DMS53 treated with DMSO at 0.1 percent for 48 hours (cell line): ENCODE results near the gene AHSG.

Experiments used
- DNase-seq: peaks from one replicate; lab custom pipeline; 2025; ENCODE audit not compliant: unreplicated experiment; lab: John Stamatoyannopoulos, UW

AHSG gene

DNA sequence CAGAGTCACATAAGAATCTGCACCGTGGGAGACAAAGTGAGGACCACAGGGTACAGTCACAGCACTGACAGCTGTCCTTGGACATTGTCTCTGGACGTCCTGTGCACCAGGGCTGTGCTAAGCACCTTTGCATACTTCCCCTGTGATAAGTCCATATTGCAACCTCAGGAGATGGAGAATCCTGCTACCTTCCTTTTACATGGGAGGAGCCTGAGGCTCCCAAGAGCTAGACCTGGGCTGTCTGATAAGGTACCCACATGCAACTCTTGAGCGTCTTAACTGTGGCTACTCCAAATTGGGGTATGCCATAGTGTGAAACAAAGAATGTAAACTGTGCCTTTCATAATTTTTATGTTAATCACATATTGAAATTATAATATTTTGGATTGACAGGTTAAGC is 24.8 kb downstream of the AHSG start:
- no peak for DNase-seq

- DNase-seq = no peak
These were observed 25.4 kb downstream of the AHSG start for GRCh38 chr3:186638259-186638658.

DNA sequence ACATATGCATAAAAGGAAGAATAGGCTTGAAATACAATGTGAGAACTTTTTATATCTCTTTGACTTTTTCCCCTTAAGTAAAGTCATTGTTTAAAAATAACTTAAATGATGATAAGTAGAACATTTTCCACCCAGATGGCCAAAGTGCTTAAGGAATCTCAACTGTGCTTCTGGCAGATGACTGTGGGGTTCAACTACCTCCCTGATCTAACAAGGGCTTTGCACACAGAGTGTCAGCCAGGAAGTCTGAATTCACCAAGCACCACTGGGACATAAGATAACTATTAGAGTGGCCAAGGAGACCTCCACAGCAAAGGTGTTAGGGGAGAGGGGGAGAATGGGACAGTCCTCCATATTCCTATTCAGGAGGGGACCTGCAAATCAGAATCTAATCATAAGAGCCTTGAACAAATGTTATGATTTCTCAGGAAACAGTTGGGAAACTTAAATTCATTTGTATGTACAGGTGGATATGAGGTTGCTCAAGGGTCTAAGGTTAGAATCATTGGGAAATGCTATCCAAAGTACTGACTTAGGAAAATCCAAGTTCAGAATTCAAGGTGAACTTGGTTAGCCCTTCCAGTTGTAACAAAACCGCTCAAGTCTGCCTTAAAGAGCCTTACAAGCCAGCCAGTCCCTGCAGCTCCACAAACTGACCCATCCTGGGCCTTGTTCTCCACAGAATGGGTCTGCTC is 27.1 kb downstream of the AHSG start, which contains the start of gene FETUB:
Gene FETUB, plus strand, starts transcription at position 622 of the 695 bp plus-strand sequence. Its CDS starts 62 bp downstream, at position 684.
- no peak for DNase-seq

GRCh38 chr3:186640473-186640818 is 27.6 kb downstream of the AHSG start:
- DNase-seq = no peak

DNA sequence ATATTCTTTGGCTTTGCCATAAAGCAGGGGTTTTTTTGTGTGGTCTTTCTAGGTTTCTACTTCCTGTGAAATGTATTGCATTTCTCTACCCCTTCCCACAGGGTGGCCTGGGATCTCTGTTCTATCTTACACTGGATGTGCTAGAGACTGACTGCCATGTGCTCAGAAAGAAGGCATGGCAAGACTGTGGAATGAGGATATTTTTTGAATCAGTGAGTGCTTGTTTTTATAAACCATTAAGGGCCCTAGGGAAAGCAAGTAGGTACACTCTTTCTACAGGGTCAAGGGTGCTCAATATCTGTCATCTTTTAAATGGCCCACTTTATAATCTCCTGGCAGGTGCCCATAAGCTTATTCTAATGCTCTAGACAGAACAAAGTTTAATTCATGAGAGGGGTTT is 28.1 kb downstream of the AHSG start:
- no peak for DNase-seq

DNA sequence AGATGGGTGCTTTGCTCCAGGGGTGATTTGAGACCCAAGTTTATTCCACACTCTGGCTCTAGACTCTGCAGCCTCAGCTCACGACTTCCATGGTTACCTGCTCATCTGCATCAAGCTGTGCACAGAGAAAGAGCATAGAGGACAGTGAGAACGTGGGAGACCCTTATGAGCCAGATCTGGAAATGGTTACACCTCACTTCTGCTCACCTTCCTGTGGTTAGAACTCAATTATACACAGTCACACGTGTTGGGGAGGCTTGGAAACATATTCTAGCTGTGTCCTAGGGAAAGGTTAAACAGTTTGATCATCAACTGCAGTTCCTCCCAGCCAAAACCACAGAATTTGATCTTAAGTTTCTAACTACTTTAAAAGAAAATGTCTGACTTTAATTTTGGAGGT is 29.2 kb downstream of the AHSG start:
- no peak for DNase-seq

- DNase-seq = no peak
These were observed 30.6 kb downstream of the AHSG start for GRCh38 chr3:186643493-186643892.

GRCh38 chr3:186644683-186645082 is 31.8 kb downstream of the AHSG start:
- no peak for DNase-seq

DNA sequence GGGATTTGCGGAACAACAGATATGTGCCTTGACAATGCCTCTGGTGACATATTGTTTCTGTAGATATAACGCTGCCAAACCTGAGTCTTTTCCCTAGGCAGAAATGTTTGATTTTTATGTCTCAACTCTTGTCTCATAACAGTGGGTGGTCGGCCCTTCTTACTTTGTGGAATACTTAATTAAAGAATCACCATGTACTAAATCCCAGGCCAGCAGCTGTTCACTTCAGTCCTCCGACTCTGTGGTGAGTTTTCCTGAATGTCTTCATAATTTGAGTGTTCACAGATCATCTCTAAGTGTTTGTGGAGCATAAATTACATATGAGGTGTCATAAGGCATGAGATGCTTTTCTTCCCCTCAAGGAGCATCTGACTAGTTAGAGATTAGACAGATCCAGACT is 33.2 kb downstream of the AHSG start:
- DNase-seq = no peak

DNA sequence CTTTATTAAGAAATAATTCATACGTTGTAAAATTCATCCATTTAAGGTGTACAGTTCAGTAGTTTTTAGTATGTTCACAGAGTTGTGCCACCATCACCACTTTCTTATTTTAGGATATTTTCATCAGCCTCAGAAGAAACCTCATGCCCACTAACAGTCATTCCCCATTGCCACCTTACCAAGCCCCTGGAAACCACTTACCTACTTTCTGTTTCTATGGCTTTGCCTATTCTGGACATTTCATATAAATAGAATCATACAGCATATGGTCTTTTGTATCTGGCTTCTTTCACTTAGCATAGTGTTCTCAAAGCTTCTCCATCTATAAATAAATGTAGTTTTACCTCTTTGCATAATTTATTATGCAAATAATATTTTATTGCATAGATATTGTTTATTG is 34.0 kb downstream of the AHSG start:
- no peak for DNase-seq

DNA sequence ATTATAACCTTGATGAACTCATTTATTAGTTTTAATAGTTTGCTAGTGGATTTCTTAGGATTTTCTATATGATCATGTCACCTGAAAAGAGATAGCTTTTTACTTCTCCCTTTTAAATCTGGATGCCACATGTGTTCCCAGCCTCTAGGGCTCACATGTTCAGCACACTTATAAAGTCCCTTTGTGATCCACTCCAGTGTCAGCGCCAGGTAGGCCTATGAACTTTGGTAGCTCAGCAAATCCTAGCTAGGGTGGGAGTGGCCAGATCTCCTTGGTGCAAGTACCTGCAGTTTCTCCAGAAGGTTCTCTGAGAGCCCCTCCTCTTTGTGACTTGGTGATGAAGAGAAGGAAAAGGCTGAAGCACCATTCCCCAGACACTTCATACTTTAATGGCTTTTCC is 36.0 kb downstream of the AHSG start:
- DNase-seq = no peak

DNA sequence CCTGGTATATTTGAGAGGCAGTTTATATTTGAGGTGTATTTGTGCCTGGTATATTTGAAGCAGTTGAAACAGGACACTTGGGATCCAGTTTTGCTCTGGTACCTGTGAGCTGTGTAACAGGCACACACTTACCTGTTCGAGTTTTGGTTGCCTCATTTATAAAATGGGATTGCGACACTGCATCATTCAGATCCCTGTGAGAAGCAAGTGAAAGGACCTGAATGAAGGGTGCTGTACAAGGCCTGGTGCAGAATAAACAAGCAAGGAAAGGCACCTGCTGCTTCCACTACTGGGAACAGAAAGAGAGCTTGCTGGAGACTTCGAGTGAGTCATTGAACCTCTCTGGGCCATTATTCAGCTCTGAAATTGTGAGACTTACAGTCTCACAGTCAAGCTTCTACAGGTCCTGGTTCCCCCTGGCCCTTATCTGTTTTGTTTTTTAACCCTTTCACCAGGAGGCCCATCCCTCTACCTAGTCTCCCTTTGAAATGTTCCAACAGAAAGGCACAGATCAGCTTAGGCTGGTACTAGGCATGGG is 38.9 kb downstream of the AHSG start:
- no peak for DNase-seq

GRCh38 chr3:186653080-186653707 is 40.3 kb downstream of the AHSG start:
- no peak for DNase-seq

- DNase-seq = peak; percentile 24
These were observed 41.1 kb downstream of the AHSG start for GRCh38 chr3:186653984-186654383.

DNA sequence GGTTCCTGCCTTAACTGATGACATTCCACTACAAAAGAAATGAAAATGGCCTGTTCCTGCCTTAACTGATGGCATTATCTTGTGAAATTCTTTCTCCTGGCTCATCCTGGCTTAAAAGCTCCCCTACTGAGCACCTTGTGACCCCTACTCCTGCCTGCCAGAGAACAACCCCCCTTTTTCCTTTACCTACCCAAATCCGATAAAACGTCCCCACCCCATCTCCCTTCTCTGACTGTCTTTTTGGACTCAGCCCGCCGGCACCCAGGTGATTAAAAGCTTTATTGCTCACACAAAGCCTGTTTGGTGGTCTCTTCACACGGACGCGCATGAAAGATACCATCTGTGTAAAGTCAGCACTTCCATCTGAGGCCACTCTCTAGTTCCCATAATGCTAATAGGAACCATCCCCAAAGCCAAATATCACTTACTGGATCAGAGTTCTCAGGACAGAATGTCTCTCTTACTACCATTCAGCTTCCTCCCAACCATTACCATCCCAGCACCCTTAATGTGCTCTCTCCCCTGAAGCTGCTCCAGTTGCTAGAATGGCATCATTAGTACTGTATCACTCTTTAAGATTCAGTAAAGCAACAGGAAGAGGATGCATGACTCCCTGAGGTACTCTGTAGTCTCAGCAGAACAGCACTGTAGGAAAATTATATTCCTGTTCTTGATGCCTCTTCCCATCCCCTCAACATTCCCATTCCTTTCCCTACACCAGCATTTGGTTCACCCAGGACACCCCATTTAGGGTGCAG is 50.7 kb downstream of the AHSG start:
- no peak for DNase-seq

DNA sequence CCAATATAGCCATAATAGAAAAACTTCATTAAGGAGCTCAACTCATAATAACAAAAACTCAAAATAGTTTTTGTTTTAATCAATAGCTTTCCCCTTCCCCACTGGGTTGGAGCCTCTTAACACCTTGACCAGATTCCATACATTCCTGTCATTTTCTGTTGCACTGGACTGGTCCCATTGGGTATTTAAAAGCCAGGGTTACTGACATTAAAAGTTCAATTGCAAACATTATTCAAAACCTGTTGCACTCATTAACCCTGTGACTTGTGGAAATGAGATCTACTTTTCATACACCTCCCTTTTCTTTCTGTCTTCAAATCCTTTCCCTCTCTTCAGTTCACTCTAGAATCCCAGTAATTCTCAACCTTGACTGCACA is 51.2 kb downstream of the AHSG start:
- no peak for DNase-seq

DNA sequence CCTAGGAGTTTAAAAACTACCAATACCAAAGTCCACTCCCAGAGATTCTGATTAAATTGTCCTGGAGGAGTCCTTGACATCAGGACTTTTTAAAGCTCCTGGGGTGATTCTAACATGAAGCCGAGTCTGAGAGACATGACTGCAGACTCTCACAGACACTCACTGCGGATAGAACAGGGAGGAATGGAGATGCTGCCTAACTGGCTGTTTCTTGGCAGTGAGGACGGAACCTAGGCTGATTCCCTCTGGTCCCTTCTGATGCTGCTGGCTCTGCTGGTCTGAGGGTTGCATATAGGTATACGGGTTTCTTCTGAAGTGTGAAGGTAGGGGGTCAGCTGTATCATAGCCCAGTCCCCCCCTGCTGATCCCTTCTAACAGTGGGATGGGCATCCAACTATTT is 51.6 kb downstream of the AHSG start:
- DNase-seq = no peak

GRCh38 chr3:186665625-186666188 is 52.8 kb downstream of the AHSG start, which contains the start of gene HRG:
TSS of gene HRG (plus strand) at chr3:186666014. CDS start at chr3:186666032, 18 bp downstream.
- DNase-seq = no peak

- no peak for DNase-seq
These were observed 55.6 kb downstream of the AHSG start for GRCh38 chr3:186668426-186668825.

DNA sequence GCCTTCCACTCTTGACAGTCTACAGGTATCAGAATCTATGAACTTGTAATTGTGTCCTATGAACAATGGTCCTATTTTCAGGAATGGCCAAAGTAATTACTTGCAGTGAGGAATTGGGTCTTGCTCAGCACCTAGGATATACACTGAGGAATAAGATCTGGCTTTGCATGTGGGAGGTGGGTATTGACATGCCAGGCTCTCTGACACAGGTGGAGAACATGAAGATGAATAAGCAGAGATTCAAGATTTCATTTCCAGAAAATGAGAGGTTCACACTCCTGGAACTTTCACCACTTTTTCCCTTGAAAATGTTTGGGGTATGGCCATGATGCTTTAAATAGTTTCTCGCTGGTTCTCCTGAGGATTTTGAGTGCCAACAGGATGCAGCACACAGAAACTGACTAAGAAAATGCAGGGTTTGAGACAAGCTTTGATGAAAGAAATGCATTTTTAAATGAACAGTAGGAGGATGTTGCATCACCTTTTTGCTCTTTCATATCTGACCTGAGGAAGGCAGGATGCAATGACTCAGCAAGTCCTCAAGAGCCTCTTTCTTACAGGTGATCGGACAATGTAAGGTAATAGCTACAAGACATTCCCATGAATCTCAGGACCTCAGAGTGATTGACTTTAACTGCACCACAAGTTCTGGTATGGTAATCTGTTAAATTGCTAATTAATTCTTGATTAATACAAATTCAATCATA is 56.7 kb downstream of the AHSG start:
- DNase-seq = peak; percentile 56

DNA sequence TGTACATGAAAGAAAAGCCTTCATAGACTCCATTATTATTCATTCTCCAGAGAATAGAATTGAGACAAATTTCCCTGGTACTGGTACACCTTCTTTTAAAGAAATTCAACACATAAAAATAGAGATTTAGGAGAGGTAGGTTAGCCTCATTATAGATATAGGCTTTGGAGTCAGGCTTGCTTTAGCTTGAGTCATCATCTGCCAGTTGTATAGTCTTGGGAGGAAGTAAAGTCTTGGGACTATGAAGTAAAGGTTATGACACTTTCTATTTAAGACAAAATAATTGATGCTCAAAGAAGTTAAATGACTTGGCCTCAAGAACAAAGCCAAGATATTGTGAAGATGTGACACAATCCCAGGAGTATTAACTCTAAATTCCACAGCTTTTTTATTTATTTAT is 57.3 kb downstream of the AHSG start:
- DNase-seq = no peak
